CD14-positive monocyte (primary cell): Measurements from ENCODE around the gene EFCC1. TPM values are rescaled to one million over a fixed set of nuclear protein-coding genes. Genes with fewer than 3 reads are reported as not detected.

Source experiments
- DNase-seq, 3 donors: peaks; one replicate each; pipeline ENCODE4 v3.0.0-alpha.2; 2011 to 2022
- H2AFZ ChIP-seq: 2 replicates; pipeline ENCODE4 v1.6.0; 2012; ENCODE audit warnings: mild to moderate bottlenecking, low read depth, low read length, inconsistent platforms; ENCODE audit not compliant: insufficient read depth, poor library complexity, severe bottlenecking
- H3K27ac ChIP-seq, 2 donors: 1 replicate in 1 of 2; 2 replicates in 1 of 2; pipeline ENCODE4 v1.5.1; 2012 to 2013; ENCODE audit warnings: low read length in 2 of 2, control low read depth in 1 of 2, inconsistent platforms in 1 of 2, low read depth in 1 of 2, mild to moderate bottlenecking in 1 of 2
- H3K27me3 ChIP-seq, 2 donors: one replicate each; pipeline versions ENCODE4 v1.6.0 to v1.6.1; 2011 to 2013; ENCODE audit warnings: low read length in 2 of 2; ENCODE audit not compliant: control insufficient read depth in 2 of 2, insufficient read depth in 2 of 2
- H3K36me3 ChIP-seq, 2 donors: replicated peaks in 1 of 2; 1 replicate in 1 of 2; 2 replicates in 1 of 2; pipeline versions ENCODE4 v1.5.1 to v1.6.1; 2012 to 2013; ENCODE audit warnings: low read length in 2 of 2, control low read depth in 1 of 2, inconsistent platforms in 1 of 2, mild to moderate bottlenecking in 1 of 2; ENCODE audit not compliant: insufficient read depth in 2 of 2, control insufficient read depth in 1 of 2
- H3K4me1 ChIP-seq, 2 donors: 1 replicate in 1 of 2; 2 replicates in 1 of 2; pipeline versions ENCODE4 v1.5.1 to v1.6.1; 2012 to 2013; ENCODE audit warnings: low read length in 2 of 2, control low read depth in 1 of 2, inconsistent platforms in 1 of 2, mild to moderate bottlenecking in 1 of 2, moderate library complexity in 1 of 2; ENCODE audit not compliant: insufficient read depth in 2 of 2, control insufficient read depth in 1 of 2
- H3K4me2 ChIP-seq: replicated peaks from 2 replicates; pipeline ENCODE3; 2012; ENCODE audit warnings: low read length, moderate library complexity, mild to moderate bottlenecking; ENCODE audit not compliant: poor library complexity, severe bottlenecking; ENCODE audit errors: extremely low read depth
- H3K4me3 ChIP-seq, 3 experiments: fragments of 200-600 bp in 1 of 3; sonication (generic) in 1 of 3; replicated peaks in 1 of 3; 1 replicate in 2 of 3; 2 replicates in 1 of 3; pipeline ENCODE4 v1.5.1; 2011 to 2013; ENCODE audit warnings: low read length in 3 of 3, mild to moderate bottlenecking in 3 of 3, control low read depth in 2 of 3, low read depth in 2 of 3, inconsistent platforms in 1 of 3, moderate library complexity in 1 of 3
- H3K79me2 ChIP-seq: 2 replicates; pipeline ENCODE4 v1.6.0; 2012; ENCODE audit warnings: mild to moderate bottlenecking, control low read depth, inconsistent platforms, low read length, moderate library complexity; ENCODE audit not compliant: insufficient read depth
- H3K9ac ChIP-seq: 2 replicates; pipeline ENCODE4 v1.6.0; 2017; ENCODE audit warnings: low read length, mild to moderate bottlenecking; ENCODE audit not compliant: insufficient read depth, poor library complexity, severe bottlenecking
- H3K9me3 ChIP-seq, 2 donors: replicated peaks in 1 of 2; 1 replicate in 1 of 2; 2 replicates in 1 of 2; pipeline versions ENCODE4 v1.5.1 to v1.6.1; 2012 to 2013; ENCODE audit warnings: low read length in 2 of 2, control low read depth in 1 of 2; ENCODE audit not compliant: control insufficient read depth in 1 of 2, insufficient read depth in 1 of 2
- H4K20me1 ChIP-seq: 2 replicates; pipeline ENCODE4 v1.6.0; 2012; ENCODE audit warnings: mild to moderate bottlenecking, low read length, control low read depth, moderate library complexity; ENCODE audit not compliant: insufficient read depth
- H3K27ac Mint-ChIP-seq, 7 donors: one replicate each; pipeline ENCODE4 v1.8.0; 2020; ENCODE audit warnings: mild to moderate bottlenecking in 7 of 7, mixed read lengths in 7 of 7, moderate library complexity in 6 of 7, inconsistent platforms in 2 of 7
- H3K27me3 Mint-ChIP-seq, 3 donors: one replicate each; pipeline ENCODE4 v1.8.0; 2021 to 2022; ENCODE audit warnings: low read depth in 3 of 3, mild to moderate bottlenecking in 3 of 3, mixed read lengths in 3 of 3, moderate library complexity in 3 of 3, inconsistent platforms in 1 of 3
- H3K36me3 Mint-ChIP-seq, 2 donors: one replicate each; pipeline ENCODE4 v1.8.0; 2020; ENCODE audit warnings: mixed read lengths in 2 of 2, inconsistent platforms in 1 of 2, mild to moderate bottlenecking in 1 of 2
- H3K4me1 Mint-ChIP-seq: one replicate; pipeline ENCODE4 v1.8.0; 2020; ENCODE audit warnings: mild to moderate bottlenecking, mixed read lengths
- H3K4me3 Mint-ChIP-seq, 2 donors: one replicate each; pipeline ENCODE4 v1.8.0; 2020; ENCODE audit warnings: mild to moderate bottlenecking in 2 of 2, mixed read lengths in 2 of 2, moderate library complexity in 1 of 2
- H3K9me3 Mint-ChIP-seq, 7 donors: one replicate each; pipeline ENCODE4 v1.8.0; 2020 to 2022; ENCODE audit warnings: mixed read lengths in 7 of 7, mild to moderate bottlenecking in 6 of 7, moderate library complexity in 6 of 7, inconsistent platforms in 2 of 7
- CTCF ChIP-seq: fragments of 200-600 bp; IDR thresholded peaks from one replicate; pipeline ENCODE4 v1.8.0; 2022; ENCODE audit warnings: antibody characterized with exemption, mild to moderate bottlenecking
- WGBS: methylation state at CpG from one replicate; pipeline ENCODE4 v1.1.5; 2013; ENCODE audit warnings: missing lambda C conversion rate; ENCODE audit not compliant: insufficient coverage; 5-methylcytosine and 5-hydroxymethylcytosine counted together
- intact Hi-C, 2 donors: fragments of 100-400 bp; cut with micrococcal nuclease; formaldehyde crosslinking; loops; one replicate each; pipeline versions ENCODE4 v1.15.0 to v1.15.1; 2023
- polyA plus RNA-seq, 3 donors: library from polyadenylated mRNA; depleted of rRNA in 1 of 3; unstranded in 2 of 3; stranded (reverse) in 1 of 3; fragments of 300-500 nt in 2 of 3; fragments of >200 nt in 1 of 3; fragmentation: Illumina TruSeq in 2 of 3; gene quantifications; 1 replicate in 2 of 3; 2 replicates in 1 of 3; pipeline ENCODE4 v1.2.3, GENCODE V29; 2012 to 2021

The EFCC1 gene
- polyA plus RNA-seq, 3 donors = 0.11 to 0.15 TPM; not detected in 1

GRCh38 chr3:129052675-129053074, 51.6 kb downstream of the EFCC1 start:
- H2AFZ ChIP-seq = no peak overlapping the region
- no peak overlapping the region for H3K4me3 ChIP-seq
- peaks cover 6% of the 10 kb centered on the region for H3K4me1 Mint-ChIP-seq
- H3K9me3 ChIP-seq = no peaks in the 10 kb centered on the region
- intact Hi-C loops = no loop called here
- 98% methylated on average over 5 of the region's 6 CpGs for WGBS
- peaks cover 0 to 2% of the 10 kb centered on the region in 2 donors for H3K27me3 ChIP-seq
- no peak overlapping the region for H3K27ac Mint-ChIP-seq
- H3K9me3 Mint-ChIP-seq = peaks cover 5 to 12% (median 9%) of the 10 kb centered on the region in 7 donors
- H3K9ac ChIP-seq = no peak overlapping the region
- H3K4me3 Mint-ChIP-seq = no peak overlapping the region
- no peaks in the 10 kb centered on the region for H4K20me1 ChIP-seq
- H3K27ac ChIP-seq = no peak overlapping the region
- H3K36me3 ChIP-seq = no peaks in the 10 kb centered on the region
- no peaks in the 10 kb centered on the region for H3K79me2 ChIP-seq
- no peak overlapping the region for H3K4me2 ChIP-seq
- no peaks in the 10 kb centered on the region for H3K36me3 Mint-ChIP-seq
- peaks cover 5 to 10% (median 8%) of the 10 kb centered on the region in 3 donors for H3K27me3 Mint-ChIP-seq
- H3K4me1 ChIP-seq = peaks cover 4 to 5% of the 10 kb centered on the region in 2 donors
- no peak for TF ChIP-seq CTCF
- DNase-seq = no peak

GRCh38 chr3:129054605-129055104, 53.6 kb downstream of the EFCC1 start:
- no peaks in the 10 kb centered on the region for H3K36me3 Mint-ChIP-seq
- no peaks in the 10 kb centered on the region for H3K36me3 ChIP-seq
- H3K4me1 ChIP-seq = peaks cover 4 to 5% of the 10 kb centered on the region in 2 donors

More at GRCh38 chr3:129054605-129055104, 53.6 kb downstream of the EFCC1 start:
- no peak overlapping the region for H3K4me3 Mint-ChIP-seq
- Histone ChIP-seq H4K20me1 (no peaks in the 10 kb centered on the region), H3K4me3 (no peak overlapping the region), H3K4me2 (no peak overlapping the region), H3K79me2 (no peaks in the 10 kb centered on the region), H2AFZ (no peak overlapping the region), H3K27ac (no peak overlapping the region), H3K9me3 (no peaks in the 10 kb centered on the region), H3K27me3 (no peaks in the 10 kb centered on the region), H3K9ac (no peak overlapping the region)
- intact Hi-C loops = no loop called here
- DNase-seq = no peak
- no peaks in the 10 kb centered on the region for H3K9me3 Mint-ChIP-seq
- no peak overlapping the region for H3K27ac Mint-ChIP-seq
- H3K27me3 Mint-ChIP-seq = peaks cover 3 to 5% (median 5%) of the 10 kb centered on the region in 3 donors
- H3K4me1 Mint-ChIP-seq = peaks cover 6% of the 10 kb centered on the region
- TF ChIP-seq CTCF = no peak
- WGBS = 100% methylated on average over 1 of the region's 3 CpGs
